Retinal pigment epithelial cell (primary cell): ENCODE results near the gene ORC5.

Source experiments
- DNase-seq: peaks from one replicate; pipeline ENCODE4 v3.0.0-alpha.2; 2010; ENCODE audit warnings: low read depth
- H3K4me3 ChIP-seq: 2 replicates; pipeline ENCODE4 v1.5.1; 2011; ENCODE audit warnings: mild to moderate bottlenecking, low read length, control low read depth, moderate library complexity
- CTCF ChIP-seq: conservative IDR thresholded peaks from 2 replicates; pipeline ENCODE4 v1.5.1; 2011; ENCODE audit warnings: low read depth, low read length, control low read depth, inconsistent platforms

Gene ORC5

GRCh38 chr7:104161244-104161643, 46.6 kb downstream of the ORC5 start:
- no peak for DNase-seq
- no peak overlapping the region for H3K4me3 ChIP-seq
- no peak for TF ChIP-seq CTCF

- no peak overlapping the region for H3K4me3 ChIP-seq
- TF ChIP-seq CTCF = no peak
- DNase-seq = no peak
Measured at GRCh38 chr7:104160375-104160774, 47.4 kb downstream of the ORC5 start.

- peak; percentile 70 for TF ChIP-seq CTCF
- H3K4me3 ChIP-seq = no peak overlapping the region
- no peak for DNase-seq
Measured at GRCh38 chr7:104156842-104157277, 51.0 kb downstream of the ORC5 start.

- no peak for DNase-seq
- no peak overlapping the region for H3K4me3 ChIP-seq
- no peak for TF ChIP-seq CTCF
Measured at GRCh38 chr7:104153287-104153686, 54.5 kb downstream of the ORC5 start.

GRCh38 chr7:104152468-104152867, 55.3 kb downstream of the ORC5 start:
- TF ChIP-seq CTCF = no peak
- no peak overlapping the region for H3K4me3 ChIP-seq
- no peak for DNase-seq

GRCh38 chr7:104150470-104150869, 57.3 kb downstream of the ORC5 start:
- TF ChIP-seq CTCF = no peak
- H3K4me3 ChIP-seq = no peak overlapping the region
- no peak for DNase-seq

- TF ChIP-seq CTCF = no peak
- DNase-seq = no peak
- H3K4me3 ChIP-seq = no peak overlapping the region
Measured at GRCh38 chr7:104149822-104150221, 58.0 kb downstream of the ORC5 start.
